Measurements from ENCODE around the gene IDNK.

Gene IDNK

GRCh38 chr9:83639266-83639665, 16.3 kb downstream of the IDNK start:
- Histone ChIP-seq H3K4me3 (replicated peaks; ENCODE audit: insufficient read depth, low read length) (no peak overlapping the region), H3K27ac (replicated peaks) (no peak overlapping the region), H3K27me3 (ENCODE audit: insufficient read depth, poor library complexity, severe bottlenecking) (no peaks in the 10 kb centered on the region)
- no peak for DNase-seq (ENCODE audit: low read depth in 1 of 2, low spot score in 1 of 2)
- no peak for TF ChIP-seq SPI1 (IDR thresholded peaks at IDR 0.05; ENCODE audit: borderline replicate concordance, low read depth)
- TF ChIP-seq CTCF (IDR thresholded peaks at IDR 0.05; ENCODE audit: insufficient read depth, low read length): no peak
- no peak for TF ChIP-seq POLR2AphosphoS5 (IDR thresholded peaks at IDR 0.05; ENCODE audit: low read depth)
- no peak for TF ChIP-seq GABPA (IDR thresholded peaks at IDR 0.05; ENCODE audit: low read depth)
- TF ChIP-seq REST (IDR thresholded peaks at IDR 0.05; ENCODE audit: insufficient replicate concordance, low read depth): no peak

- TF ChIP-seq SPI1 (IDR thresholded peaks at IDR 0.05; ENCODE audit: borderline replicate concordance, low read depth): no peak
- TF ChIP-seq GABPA (IDR thresholded peaks at IDR 0.05; ENCODE audit: low read depth): no peak
- no peak for TF ChIP-seq POLR2AphosphoS5 (IDR thresholded peaks at IDR 0.05; ENCODE audit: low read depth)
- TF ChIP-seq REST (IDR thresholded peaks at IDR 0.05; ENCODE audit: insufficient replicate concordance, low read depth): no peak
- TF ChIP-seq CTCF (IDR thresholded peaks at IDR 0.05; ENCODE audit: insufficient read depth, low read length): no peak
- no peak overlapping the region for H3K4me3 ChIP-seq (replicated peaks; ENCODE audit: insufficient read depth, low read length)
- DNase-seq (ENCODE audit: low read depth in 1 of 2, low spot score in 1 of 2): no peak
- no peaks in the 10 kb centered on the region for H3K27me3 ChIP-seq (ENCODE audit: insufficient read depth, poor library complexity, severe bottlenecking)
- no peak overlapping the region for H3K27ac ChIP-seq (replicated peaks)
Measured at GRCh38 chr9:83642793-83643192, 19.9 kb downstream of the IDNK start.

GRCh38 chr9:83646500-83647239, 23.7 kb downstream of the IDNK start:
- DNase-seq (ENCODE audit: low read depth in 1 of 2, low spot score in 1 of 2): no peak
- no peaks in the 10 kb centered on the region for H3K27me3 ChIP-seq (ENCODE audit: insufficient read depth, poor library complexity, severe bottlenecking)
- no peak for TF ChIP-seq GABPA (IDR thresholded peaks at IDR 0.05; ENCODE audit: low read depth)
- no peak for TF ChIP-seq REST (IDR thresholded peaks at IDR 0.05; ENCODE audit: insufficient replicate concordance, low read depth)
- no peak for TF ChIP-seq SPI1 (IDR thresholded peaks at IDR 0.05; ENCODE audit: borderline replicate concordance, low read depth)
- no peak for TF ChIP-seq POLR2AphosphoS5 (IDR thresholded peaks at IDR 0.05; ENCODE audit: low read depth)
- no peak for TF ChIP-seq CTCF (IDR thresholded peaks at IDR 0.05; ENCODE audit: insufficient read depth, low read length)
- no peak overlapping the region for H3K27ac ChIP-seq (replicated peaks)
- H3K4me3 ChIP-seq (replicated peaks; ENCODE audit: insufficient read depth, low read length): no peak overlapping the region

All from HL-60 (cell line).